Caco-2 (cell line): ENCODE results near the gene ALG12. TPM values are rescaled to one million over a fixed set of nuclear protein-coding genes. Genes with fewer than 3 reads are reported as not detected.

Experiments
- BruUV-seq: library from RNA; stranded (reverse); fragments of 400-500 nt; replicated peaks from 2 replicates; lab custom pipeline; 2021; lab: Mats Ljungman, UMichigan
- CTCF ChIA-PET: fragments of 300-600 bp; sonication (Branson Sonifier 250); formaldehyde crosslinking; loops from one replicate; lab custom pipeline; 2022; ENCODE audit warnings: antibody characterized with exemption; lab: Charles Lee
- POLR2A ChIA-PET: fragments of 300-600 bp; sonication (Branson Sonifier 250); formaldehyde crosslinking; loops from one replicate; lab custom pipeline; 2022; ENCODE audit warnings: antibody characterized with exemption; lab: Charles Lee
- DNase-seq, 2 experiments: peaks; one replicate each; pipeline versions ENCODE4 v3.0.0 to v3.0.0-alpha.2; 2020 to 2022
- H3K27me3 ChIP-seq: replicated peaks from 2 replicates; pipeline ENCODE4 v1.6.0; 2011; ENCODE audit warnings: low read length; ENCODE audit not compliant: control insufficient read depth, insufficient read depth
- H3K36me3 ChIP-seq: 2 replicates; pipeline ENCODE4 v1.5.1; 2011; ENCODE audit warnings: low read length; ENCODE audit not compliant: control insufficient read depth, insufficient read depth
- H3K4me1 ChIP-seq: fragments of 250-450 bp; sonication (Bioruptor Pico); 2 replicates; pipeline ENCODE4 v1.5.1; 2020; ENCODE audit warnings: mild to moderate bottlenecking
- H3K4me3 ChIP-seq: 2 replicates; pipeline ENCODE4 v1.5.1; 2011; ENCODE audit warnings: low read depth, mild to moderate bottlenecking, control low read depth, low read length
- H3K9me3 ChIP-seq: fragments of 250-450 bp; sonication (Bioruptor Pico); 2 replicates; pipeline ENCODE4 v1.5.1; 2020; ENCODE audit warnings: mild to moderate bottlenecking, moderate library complexity
- H3K27ac Mint-ChIP-seq: one replicate; pipeline ENCODE4 v1.8.0; 2022; ENCODE audit warnings: mixed read lengths; ENCODE audit not compliant: unreplicated experiment
- H3K27me3 Mint-ChIP-seq: one replicate; pipeline ENCODE4 v1.8.0; 2022; ENCODE audit warnings: mixed read lengths; ENCODE audit not compliant: insufficient read depth, unreplicated experiment
- H3K36me3 Mint-ChIP-seq: one replicate; pipeline ENCODE4 v1.8.0; 2022; ENCODE audit warnings: mild to moderate bottlenecking, mixed read lengths; ENCODE audit not compliant: insufficient read depth, unreplicated experiment
- H3K4me1 Mint-ChIP-seq: one replicate; pipeline ENCODE4 v1.8.0; 2022; ENCODE audit warnings: low read depth, mixed read lengths; ENCODE audit not compliant: unreplicated experiment
- H3K4me3 Mint-ChIP-seq: one replicate; pipeline ENCODE4 v1.8.0; 2022; ENCODE audit warnings: mild to moderate bottlenecking, moderate library complexity, mixed read lengths; ENCODE audit not compliant: unreplicated experiment
- H3K9me3 Mint-ChIP-seq: one replicate; pipeline ENCODE4 v1.8.0; 2022; ENCODE audit warnings: mixed read lengths; ENCODE audit not compliant: unreplicated experiment
- intact Hi-C: fragments of 100-400 bp; cut with micrococcal nuclease; formaldehyde crosslinking; loops from one replicate; pipeline ENCODE4 v1.10.0; 2022; ENCODE audit not compliant: unreplicated experiment
- total RNA-seq: library from RNA; stranded (reverse); gene quantifications from 2 replicates; pipeline ENCODE4 v1.2.3, GENCODE V29; 2022
- TF ChIP-seq, protein P1 (sequence below), 2 experiments: fragments of 200-600 bp in 1 of 2; IDR thresholded peaks; 1 replicate in 1 of 2; 2 replicates in 1 of 2; pipeline versions ENCODE4 v1.5.1 to v1.8.0; 2011 to 2022; ENCODE audit warnings: antibody characterized with exemption in 1 of 2, control low read depth in 1 of 2, inconsistent platforms in 1 of 2, low read depth in 1 of 2, low read length in 1 of 2, mild to moderate bottlenecking in 1 of 2, moderate library complexity in 1 of 2; ENCODE audit not compliant: insufficient read depth in 1 of 2, severe bottlenecking in 1 of 2, unreplicated experiment in 1 of 2

ALG12 gene
- total RNA-seq, 1 experiment from 2014 or later: 35.7 TPM

GRCh38 chr22:49930596-49931412 is 12.6 kb upstream of the ALG12 start:
- peak; percentile 75 to 76 for DNase-seq
- Histone ChIP-seq H3K4me3 (no peak overlapping the region), H3K27me3 (no peaks in the 10 kb centered on the region), H3K9me3 (no peaks in the 10 kb centered on the region), H3K36me3 (no peaks in the 10 kb centered on the region), H3K4me1 (no peaks in the 10 kb centered on the region; the same call in none of the 2 replicates)
- no peak overlapping the region for H3K4me3 Mint-ChIP-seq
- peaks cover 6% of the 10 kb centered on the region for H3K36me3 Mint-ChIP-seq
- TF ChIP-seq, protein P1, sequence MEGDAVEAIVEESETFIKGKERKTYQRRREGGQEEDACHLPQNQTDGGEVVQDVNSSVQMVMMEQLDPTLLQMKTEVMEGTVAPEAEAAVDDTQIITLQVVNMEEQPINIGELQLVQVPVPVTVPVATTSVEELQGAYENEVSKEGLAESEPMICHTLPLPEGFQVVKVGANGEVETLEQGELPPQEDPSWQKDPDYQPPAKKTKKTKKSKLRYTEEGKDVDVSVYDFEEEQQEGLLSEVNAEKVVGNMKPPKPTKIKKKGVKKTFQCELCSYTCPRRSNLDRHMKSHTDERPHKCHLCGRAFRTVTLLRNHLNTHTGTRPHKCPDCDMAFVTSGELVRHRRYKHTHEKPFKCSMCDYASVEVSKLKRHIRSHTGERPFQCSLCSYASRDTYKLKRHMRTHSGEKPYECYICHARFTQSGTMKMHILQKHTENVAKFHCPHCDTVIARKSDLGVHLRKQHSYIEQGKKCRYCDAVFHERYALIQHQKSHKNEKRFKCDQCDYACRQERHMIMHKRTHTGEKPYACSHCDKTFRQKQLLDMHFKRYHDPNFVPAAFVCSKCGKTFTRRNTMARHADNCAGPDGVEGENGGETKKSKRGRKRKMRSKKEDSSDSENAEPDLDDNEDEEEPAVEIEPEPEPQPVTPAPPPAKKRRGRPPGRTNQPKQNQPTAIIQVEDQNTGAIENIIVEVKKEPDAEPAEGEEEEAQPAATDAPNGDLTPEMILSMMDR (IDR thresholded peaks at IDR 0.05; ENCODE audit: insufficient read depth in 1 of 2, low read depth in 1 of 2, low read length in 1 of 2, severe bottlenecking in 1 of 2, unreplicated experiment in 1 of 2): peak; percentile 69 to 73
- intact Hi-C loops: loop anchor here (1.0 kb wide), 2 partner anchors 31 to 99 kb away; no protein-coding TSS in a partner anchor
- no peak overlapping the region for H3K27ac Mint-ChIP-seq
- CTCF ChIA-PET: interaction anchor here (0.6 to 2.1 kb wide), 15 partner anchors 9 to 163 kb away, joined by 3 to 45 read pairs (median 4); partner anchors contain the start of genes IL17REL and PIM3
- BruUV-seq: no TSS peak
- POLR2A ChIA-PET: interaction anchor here (0.6 to 1.3 kb wide), 4 partner anchors 20 to 73 kb away, joined by 3 to 5 read pairs (median 4); partner anchors contain the start of gene PIM3
- no peaks in the 10 kb centered on the region for H3K9me3 Mint-ChIP-seq
- H3K4me1 Mint-ChIP-seq: no peaks in the 10 kb centered on the region
- no peaks in the 10 kb centered on the region for H3K27me3 Mint-ChIP-seq

GRCh38 chr22:49929994-49930575 is 11.8 kb upstream of the ALG12 start:
- Mint-ChIP-seq H3K27me3 (no peaks in the 10 kb centered on the region), H3K36me3 (peaks cover 6% of the 10 kb centered on the region), H3K9me3 (no peaks in the 10 kb centered on the region), H3K27ac (no peak overlapping the region), H3K4me1 (no peaks in the 10 kb centered on the region), H3K4me3 (no peak overlapping the region)
- H3K9me3 ChIP-seq: no peaks in the 10 kb centered on the region
- no TSS peak for BruUV-seq
- POLR2A ChIA-PET: interaction anchor here (1.3 kb wide), 1 partner anchor 30 kb away, joined by 3 read pairs; the partner anchor contains the start of gene PIM3
- intact Hi-C loops: no loop called here
- TF ChIP-seq, protein P1 (IDR thresholded peaks at IDR 0.05; ENCODE audit: insufficient read depth in 1 of 2, low read depth in 1 of 2, low read length in 1 of 2, severe bottlenecking in 1 of 2, unreplicated experiment in 1 of 2): no peak
- H3K36me3 ChIP-seq: no peaks in the 10 kb centered on the region
- no peak for DNase-seq
- no peaks in the 10 kb centered on the region; the same call in none of the 2 replicates for H3K4me1 ChIP-seq
- CTCF ChIA-PET: interaction anchor here (0.9 to 2.1 kb wide), 9 partner anchors 10 to 153 kb away, joined by 3 to 45 read pairs (median 6); no protein-coding TSS in a partner anchor
- H3K27me3 ChIP-seq: no peaks in the 10 kb centered on the region
- no peak overlapping the region for H3K4me3 ChIP-seq
